K562 (cell line): ENCODE results near the gene DNM1. TPM values are rescaled to one million over a fixed set of nuclear protein-coding genes. Genes with fewer than 3 reads are reported as not detected.

Experiments
- ARNT ChIP-seq, 2 experiments: fragments of 450-650 bp; IDR thresholded peaks; 2 replicates each; pipeline ENCODE4 v1.6.1; 2016; ENCODE audit warnings: mild to moderate bottlenecking in 1 of 2
- CEBPZ ChIP-seq: fragments of 150-350 bp; IDR thresholded peaks from 2 replicates; pipeline ENCODE4 v1.6.1; 2014; ENCODE audit warnings: low read depth, mild to moderate bottlenecking, low read length, borderline replicate concordance
- COPS2 ChIP-seq: fragments of 450-650 bp; conservative IDR thresholded peaks from 2 replicates; pipeline ENCODE4 v1.6.1; 2016; ENCODE audit warnings: mild to moderate bottlenecking, moderate library complexity
- FIP1L1 ChIP-seq: fragments of 200-400 bp; formaldehyde crosslinking; IDR thresholded peaks from 2 replicates; pipeline ENCODE4 v1.6.1; 2018; ENCODE audit warnings: mild to moderate bottlenecking, low read depth, low read length; ENCODE audit not compliant: poor library complexity, severe bottlenecking
- FOS ChIP-seq: IDR thresholded peaks from 3 replicates; pipeline ENCODE4 v1.6.1; 2011; ENCODE audit not compliant: insufficient read length; ENCODE audit errors: extremely low read depth
- FOXJ3 ChIP-seq: sonication (generic); formaldehyde crosslinking; IDR thresholded peaks from 2 replicates; pipeline ENCODE4 v1.4.0; 2020; ENCODE audit warnings: mild to moderate bottlenecking, missing genetic modification reagents
- GATA2 ChIP-seq: sonication (generic); formaldehyde crosslinking; IDR thresholded peaks from 2 replicates; pipeline ENCODE4 v1.4.0; 2020; ENCODE audit warnings: mild to moderate bottlenecking, missing genetic modification reagents
- HOXB6 ChIP-seq: fragments of 250-450 bp; sonication (Bioruptor Pico); IDR thresholded peaks from 2 replicates; pipeline ENCODE4 v1.5.1; 2022; ENCODE audit warnings: mild to moderate bottlenecking, borderline replicate concordance
- IFI16 ChIP-seq: fragments of 250-450 bp; sonication (Bioruptor Pico); IDR thresholded peaks from 2 replicates; pipeline ENCODE4 v2.1.2; 2022; ENCODE audit warnings: mild to moderate bottlenecking, inconsistent platforms
- KDM4B ChIP-seq, 2 experiments: fragments of 450-650 bp in 1 of 2; sonication (generic) in 1 of 2; IDR thresholded peaks; 2 replicates each; pipeline ENCODE4 v1.6.1; 2016 to 2017; ENCODE audit warnings: borderline replicate concordance in 2 of 2, antibody characterized with exemption in 1 of 2, low read depth in 1 of 2, mild to moderate bottlenecking in 1 of 2
- LARP7 ChIP-seq: fragments of 450-650 bp; IDR thresholded peaks from 2 replicates; pipeline ENCODE4 v1.6.1; 2016
- MAFK ChIP-seq: IDR thresholded peaks from 2 replicates; pipeline ENCODE4 v1.6.1; 2011; ENCODE audit warnings: low read length, improper control_type of control experiment
- NFIC ChIP-seq: fragments of 450-650 bp; IDR thresholded peaks from 2 replicates; pipeline ENCODE4 v1.6.1; 2017; ENCODE audit warnings: mild to moderate bottlenecking, inconsistent platforms
- NRF1 ChIP-seq, 2 experiments: fragments of 450-650 bp; IDR thresholded peaks in 1 of 2; conservative IDR thresholded peaks in 1 of 2; 2 replicates each; pipeline ENCODE4 v1.6.1; 2014; ENCODE audit warnings: mild to moderate bottlenecking in 2 of 2
- PHF8 ChIP-seq: fragments of 200-600 bp; sonication (generic); IDR thresholded peaks from 2 replicates; pipeline ENCODE4 v1.6.1; 2012; ENCODE audit warnings: mixed run types, mild to moderate bottlenecking, inconsistent platforms, low read length, moderate library complexity, borderline replicate concordance
- PML ChIP-seq: IDR thresholded peaks from 2 replicates; pipeline ENCODE4 v1.6.1; 2012; ENCODE audit warnings: low read length, inconsistent platforms
- POLR2AphosphoS2 ChIP-seq: IDR thresholded peaks from 2 replicates; pipeline ENCODE4 v1.6.1; 2012; ENCODE audit warnings: low read length, improper control_type of control experiment
- RBM17 ChIP-seq: fragments of 200-400 bp; formaldehyde crosslinking; IDR thresholded peaks from 2 replicates; pipeline ENCODE4 v1.6.1; 2017; ENCODE audit warnings: low read depth, mild to moderate bottlenecking, low read length, borderline replicate concordance
- RFX5 ChIP-seq: IDR thresholded peaks from 2 replicates; pipeline ENCODE4 v1.6.1; 2011; ENCODE audit warnings: low read depth, mild to moderate bottlenecking, improper control_type of control experiment, low read length
- SAP30 ChIP-seq: fragments of 200-600 bp; sonication (generic); IDR thresholded peaks from 2 replicates; pipeline ENCODE4 v1.6.1; 2012; ENCODE audit warnings: borderline replicate concordance, low read depth, mild to moderate bottlenecking, moderate library complexity, low read length, control low read depth, inconsistent platforms; ENCODE audit not compliant: insufficient read depth, poor library complexity, severe bottlenecking
- SMC3 ChIP-seq: conservative IDR thresholded peaks from 2 replicates; pipeline ENCODE4 v1.6.1; 2011; ENCODE audit warnings: low read depth, low read length, improper control_type of control experiment; ENCODE audit not compliant: insufficient read depth
- TEAD1 ChIP-seq, 2 experiments: fragments of 450-650 bp in 1 of 2; sonication (generic) in 1 of 2; formaldehyde crosslinking; IDR thresholded peaks; 2 replicates each; pipeline versions ENCODE4 v1.4.0 to v1.8.0; 2020 to 2022; ENCODE audit warnings: mild to moderate bottlenecking in 2 of 2, missing genetic modification reagents in 1 of 2
- XRCC3 ChIP-seq: fragments of 450-650 bp; IDR thresholded peaks from 2 replicates; pipeline ENCODE4 v1.6.1; 2017; ENCODE audit warnings: mild to moderate bottlenecking, moderate library complexity
- ZNF311 ChIP-seq: fragments of 250-450 bp; sonication (Bioruptor Pico); IDR thresholded peaks from 2 replicates; pipeline ENCODE4 v1.4.0; 2020; ENCODE audit warnings: mild to moderate bottlenecking, moderate library complexity
- ZNF384 ChIP-seq: IDR thresholded peaks from 2 replicates; pipeline ENCODE4 v1.6.1; 2012; ENCODE audit warnings: low read depth, low read length, improper control_type of control experiment
- ZNF408 ChIP-seq: fragments of 250-450 bp; sonication (Bioruptor Pico); IDR thresholded peaks from 2 replicates; pipeline ENCODE4 v1.4.0; 2020; ENCODE audit warnings: low read depth, mild to moderate bottlenecking, moderate library complexity
- ZNF696 ChIP-seq: fragments of 250-450 bp; sonication (Bioruptor Pico); conservative IDR thresholded peaks from 2 replicates; pipeline ENCODE4 v1.4.0; 2020; ENCODE audit warnings: mild to moderate bottlenecking, moderate library complexity
- ZNF764 ChIP-seq: fragments of 250-450 bp; sonication (Bioruptor Pico); IDR thresholded peaks from 2 replicates; pipeline ENCODE4 v1.4.0; 2020; ENCODE audit warnings: low read depth, mild to moderate bottlenecking, moderate library complexity
- polyA plus RNA-seq, 8 experiments: library from polyadenylated mRNA; depleted of rRNA in 4 of 8; stranded (reverse) in 5 of 8; unstranded in 3 of 8; fragments of >200 nt; fragmentation: Nextera tagmentation in 2 of 8; fragmentation: Illumina TruSeq in 1 of 8; extraction: Ambion mirVana in 2 of 8; extraction: Trizol in 1 of 8; gene quantifications; 2 replicates each; pipeline versions ENCODE4 v1.2.1 to v1.2.3, GENCODE V29; 2011 to 2014; ENCODE audit warnings: inconsistent platforms in 1 of 8, missing spikeins in 1 of 8
- total RNA-seq, 7 experiments: library from RNA; depleted of rRNA in 6 of 7; stranded (reverse); fragments of >200 nt in 6 of 7; fragmentation: Illumina TruSeq in 2 of 7; extraction: Trizol in 2 of 7; gene quantifications; 2 replicates each; pipeline versions ENCODE4 v1.2.1 to v1.2.3, GENCODE V29; 2011 to 2021; ENCODE audit warnings: low replicate concordance in 1 of 7

DNM1 gene
- total and polyA plus RNA-seq, 9 of the 15 experiments (the other 6 are each of a cell fraction or from before 2014, with no cell fraction given) = 0.39 to 23.1 (median 9.1) TPM

- TF ChIP-seq ZNF408 (CRISPR knock-in tag) (no peak), FIP1L1 (peak; percentile 99), COPS2 (no peak), ZNF311 (CRISPR knock-in tag) (0 out of 2 replicates have a peak, but pooled peaks have one; percentile 36), NFIC (no peak), FOXJ3 (CRISPR knock-in tag) (no peak), ZNF696 (CRISPR knock-in tag) (no peak), POLR2AphosphoS2 (no peak), PML (peak; percentile 85; the same call in 1 of the 2 replicates), ZNF384 (peak; percentile 54; the same call in 1 of the 2 replicates), LARP7 (no peak), ARNT (IDR thresholded peaks at IDR 0.05) (no peak), NRF1 (conservative IDR thresholded peaks at IDR 0.05 in 1 of 2, IDR thresholded peaks at IDR 0.05 in 1 of 2) (no peak), ZNF764 (no peak), MAFK (no peak; the same call in 1 of the 2 replicates), PHF8 (peak; percentile 97), FOS (no peak), HOXB6 (CRISPR knock-in tag) (no peak), CEBPZ (no peak), SMC3 (peak; percentile 44; the same call in 1 of the 2 replicates), XRCC3 (no peak), IFI16 (CRISPR knock-in tag) (no peak), TEAD1 (CRISPR knock-in tag; IDR thresholded peaks at IDR 0.05) (peak in 1 of 2 experiments; percentile 75; a peak in 1 of 4 replicates), RBM17 (no peak), GATA2 (CRISPR knock-in tag) (no peak), RFX5 (no peak), SAP30 (peak; percentile 85), KDM4B (IDR thresholded peaks at IDR 0.05; ENCODE audit: borderline replicate concordance in 2 of 2, low read depth in 1 of 2) (no peak)
Measured at GRCh38 chr9:128191406-128192046, 11.7 kb upstream of the DNM1 start, which contains the start of gene CIZ1 (continued).
